ENCODE data around the gene TTLL3.

The TTLL3 gene

DNA sequence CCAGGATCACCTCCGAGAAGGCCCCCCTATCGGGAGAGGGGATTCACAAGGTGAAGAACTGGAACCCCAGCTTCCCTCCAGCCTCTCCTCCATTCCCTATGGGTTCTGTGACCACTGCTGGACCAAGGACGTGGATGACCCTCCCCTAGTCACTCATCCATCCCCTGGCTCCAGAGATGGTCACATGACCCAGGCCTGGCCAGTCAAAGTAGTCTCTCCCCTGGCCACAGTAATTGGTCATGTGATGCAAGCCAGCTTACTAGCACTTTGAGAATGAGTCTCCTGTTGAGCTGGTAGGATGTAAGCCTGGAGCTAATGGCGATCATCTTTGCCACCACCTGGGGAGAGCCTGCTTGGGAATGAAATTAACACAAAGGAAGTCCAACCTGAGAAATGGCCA, 44.2 kb upstream of the TTLL3 start:
- Histone ChIP-seq H3K79me2 (ENCODE audit: insufficient read depth, low read depth) (no peaks in the 10 kb centered on the region), H3K9ac (no peak overlapping the region), H3K27me3 (ENCODE audit: insufficient read depth, low read depth) (no peaks in the 10 kb centered on the region), H3K27ac (no peak overlapping the region), H3K4me1 (ENCODE audit: low read depth, poor library complexity, severe bottlenecking) (no peaks in the 10 kb centered on the region), H3K36me3 (ENCODE audit: insufficient read depth) (no peaks in the 10 kb centered on the region), H3K4me2 (no peak overlapping the region), H4K20me1 (ENCODE audit: insufficient read depth) (no peaks in the 10 kb centered on the region), H3K4me3 (IDR thresholded peaks at IDR 0.05; ENCODE audit: insufficient read depth, low read depth, low read length) (no peak overlapping the region), H2AFZ (ENCODE audit: low read depth) (no peak overlapping the region)
- TF ChIP-seq, protein P1, sequence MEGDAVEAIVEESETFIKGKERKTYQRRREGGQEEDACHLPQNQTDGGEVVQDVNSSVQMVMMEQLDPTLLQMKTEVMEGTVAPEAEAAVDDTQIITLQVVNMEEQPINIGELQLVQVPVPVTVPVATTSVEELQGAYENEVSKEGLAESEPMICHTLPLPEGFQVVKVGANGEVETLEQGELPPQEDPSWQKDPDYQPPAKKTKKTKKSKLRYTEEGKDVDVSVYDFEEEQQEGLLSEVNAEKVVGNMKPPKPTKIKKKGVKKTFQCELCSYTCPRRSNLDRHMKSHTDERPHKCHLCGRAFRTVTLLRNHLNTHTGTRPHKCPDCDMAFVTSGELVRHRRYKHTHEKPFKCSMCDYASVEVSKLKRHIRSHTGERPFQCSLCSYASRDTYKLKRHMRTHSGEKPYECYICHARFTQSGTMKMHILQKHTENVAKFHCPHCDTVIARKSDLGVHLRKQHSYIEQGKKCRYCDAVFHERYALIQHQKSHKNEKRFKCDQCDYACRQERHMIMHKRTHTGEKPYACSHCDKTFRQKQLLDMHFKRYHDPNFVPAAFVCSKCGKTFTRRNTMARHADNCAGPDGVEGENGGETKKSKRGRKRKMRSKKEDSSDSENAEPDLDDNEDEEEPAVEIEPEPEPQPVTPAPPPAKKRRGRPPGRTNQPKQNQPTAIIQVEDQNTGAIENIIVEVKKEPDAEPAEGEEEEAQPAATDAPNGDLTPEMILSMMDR (conservative IDR thresholded peaks at IDR 0.05; ENCODE audit: low read depth, low read length): no peak

DNA sequence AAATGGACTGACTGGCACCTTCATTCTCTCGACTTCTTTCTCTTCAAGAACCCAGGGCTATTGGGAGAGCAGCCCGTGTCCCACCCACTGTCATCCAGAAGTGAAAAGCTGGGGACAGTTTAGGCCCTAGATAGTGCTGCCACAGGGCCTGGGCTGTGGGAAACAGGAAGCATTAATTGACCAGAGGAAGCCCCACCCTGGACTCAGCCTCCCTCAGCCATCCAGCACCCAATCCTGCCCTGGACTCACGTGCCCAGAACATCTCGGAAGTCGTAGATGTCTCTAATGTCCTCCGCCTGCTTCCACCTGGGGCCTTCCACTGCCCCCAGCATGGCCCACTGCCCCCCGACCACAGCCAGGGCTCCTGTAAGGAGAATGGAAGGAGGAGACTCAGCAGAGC, 42.6 kb upstream of the TTLL3 start:
- no peak overlapping the region for H3K27ac ChIP-seq
- H3K4me2 ChIP-seq: no peak overlapping the region
- no peaks in the 10 kb centered on the region for H3K27me3 ChIP-seq (ENCODE audit: insufficient read depth, low read depth)
- no peaks in the 10 kb centered on the region for H3K4me1 ChIP-seq (ENCODE audit: low read depth, poor library complexity, severe bottlenecking)
- H3K36me3 ChIP-seq (ENCODE audit: insufficient read depth): no peaks in the 10 kb centered on the region
- no peak overlapping the region for H3K9ac ChIP-seq
- H3K4me3 ChIP-seq (IDR thresholded peaks at IDR 0.05; ENCODE audit: insufficient read depth, low read depth, low read length): no peak overlapping the region
- TF ChIP-seq, protein P1 (conservative IDR thresholded peaks at IDR 0.05; ENCODE audit: low read depth, low read length): no peak
- no peaks in the 10 kb centered on the region for H4K20me1 ChIP-seq (ENCODE audit: insufficient read depth)
- H3K79me2 ChIP-seq (ENCODE audit: insufficient read depth, low read depth): no peaks in the 10 kb centered on the region
- H2AFZ ChIP-seq (ENCODE audit: low read depth): no peak overlapping the region

DNA sequence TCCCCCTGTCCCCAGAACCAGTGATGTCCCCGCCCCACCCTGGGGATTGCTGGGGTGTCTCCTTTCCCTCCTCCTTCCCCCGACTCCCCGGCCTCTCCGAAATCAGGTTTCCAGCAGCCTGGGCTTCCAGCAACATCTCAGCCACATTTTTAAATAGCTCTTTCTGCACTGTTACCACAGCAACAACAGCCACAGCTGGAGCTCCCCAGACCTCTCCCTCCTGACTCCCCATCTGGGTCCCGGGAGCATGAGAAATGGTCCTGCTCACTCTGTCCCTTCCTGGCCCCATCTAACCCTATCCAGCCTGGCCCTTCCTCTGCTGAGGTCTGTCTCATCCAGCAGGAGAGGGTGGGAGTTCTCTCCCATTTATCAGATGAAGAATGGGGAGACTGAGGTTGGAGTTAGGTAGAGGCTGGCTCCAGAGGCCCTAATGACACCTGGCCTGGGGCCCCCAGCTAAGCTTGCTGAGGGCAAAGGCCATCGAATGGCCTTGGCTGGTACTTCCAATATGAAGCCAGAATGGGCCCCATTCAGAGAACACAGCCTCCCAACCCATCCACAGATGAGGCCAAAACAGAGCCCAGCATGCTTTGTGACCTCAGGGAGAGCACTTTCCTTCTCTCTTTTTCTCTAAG, 41.8 kb upstream of the TTLL3 start:
- H3K9ac ChIP-seq: no peak overlapping the region
- no peaks in the 10 kb centered on the region for H3K27me3 ChIP-seq (ENCODE audit: insufficient read depth, low read depth)
- no peaks in the 10 kb centered on the region for H3K36me3 ChIP-seq (ENCODE audit: insufficient read depth)
- no peak overlapping the region for H3K27ac ChIP-seq
- no peak overlapping the region for H2AFZ ChIP-seq (ENCODE audit: low read depth)
- no peaks in the 10 kb centered on the region for H3K4me1 ChIP-seq (ENCODE audit: low read depth, poor library complexity, severe bottlenecking)
- no peaks in the 10 kb centered on the region for H3K79me2 ChIP-seq (ENCODE audit: insufficient read depth, low read depth)
- no peaks in the 10 kb centered on the region for H4K20me1 ChIP-seq (ENCODE audit: insufficient read depth)
- no peak overlapping the region for H3K4me3 ChIP-seq (IDR thresholded peaks at IDR 0.05; ENCODE audit: insufficient read depth, low read depth, low read length)
- no peak overlapping the region for H3K4me2 ChIP-seq
- TF ChIP-seq, protein P1 (conservative IDR thresholded peaks at IDR 0.05; ENCODE audit: low read depth, low read length): no peak

DNA sequence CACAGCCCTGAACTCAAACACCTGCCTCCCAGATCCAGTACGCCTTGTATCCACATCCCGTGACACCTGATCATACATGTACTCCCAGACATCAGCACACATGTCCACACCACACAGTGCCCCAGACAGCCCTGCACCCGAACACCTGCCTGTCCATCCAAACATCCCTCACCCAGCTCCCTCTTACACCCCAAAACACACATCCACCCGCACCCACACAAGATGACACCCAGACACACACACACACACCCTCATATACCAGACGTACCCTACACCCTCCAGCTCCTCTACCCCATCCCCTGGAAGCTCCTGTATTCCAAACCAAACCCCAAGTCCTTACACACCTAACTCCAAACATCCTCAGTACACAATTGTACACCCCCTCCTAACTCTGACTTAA, 41.0 kb upstream of the TTLL3 start:
- H2AFZ ChIP-seq (ENCODE audit: low read depth): no peak overlapping the region

More for the DNA sequence above, 41.0 kb upstream of the TTLL3 start:
- H3K27ac ChIP-seq: no peak overlapping the region
- H3K4me1 ChIP-seq (ENCODE audit: low read depth, poor library complexity, severe bottlenecking): no peaks in the 10 kb centered on the region
- TF ChIP-seq, protein P1 (conservative IDR thresholded peaks at IDR 0.05; ENCODE audit: low read depth, low read length): no peak
- H3K36me3 ChIP-seq (ENCODE audit: insufficient read depth): no peaks in the 10 kb centered on the region
- no peak overlapping the region; the same call in 1 of the 2 replicates for H3K9ac ChIP-seq
- H3K4me2 ChIP-seq: peak overlapping the region; percentile 34; the same call in 1 of the 2 replicates
- H3K27me3 ChIP-seq (ENCODE audit: insufficient read depth, low read depth): no peaks in the 10 kb centered on the region
- no peak overlapping the region for H3K4me3 ChIP-seq (IDR thresholded peaks at IDR 0.05; ENCODE audit: insufficient read depth, low read depth, low read length)
- H3K79me2 ChIP-seq (ENCODE audit: insufficient read depth, low read depth): no peaks in the 10 kb centered on the region
- H4K20me1 ChIP-seq (ENCODE audit: insufficient read depth): no peaks in the 10 kb centered on the region
